Heart left ventricle (tissue), 13 donors: ENCODE data around the gene MECP2.

Experiments used
- CTCF ChIP-seq, 12 donors: fragments of 200-600 bp; sonication (generic) in 4 of 12; IDR thresholded peaks; one replicate each; pipeline versions ENCODE4 v1.5.0 to v1.8.0; 2018 to 2022; ENCODE audit warnings: antibody characterized with exemption in 12 of 12, mild to moderate bottlenecking in 5 of 12
- POLR2A ChIP-seq, 2 donors: fragments of 450-650 bp; IDR thresholded peaks; one replicate each; pipeline ENCODE4 v1.6.1; 2017; ENCODE audit warnings: antibody characterized with exemption in 2 of 2, mild to moderate bottlenecking in 2 of 2, moderate library complexity in 2 of 2
- donor health status: ischemic (EF 13 %, LVEDD 7.1; RV severe dilation, severe dysfunction).
- donor health status: DM: no; HTN: yes; CAD: no.
- donor health status: DM: no; HTN: no; CAD: no.
- donor health status: ischemic (EF 25% LVEDD 6.9; RV normal size, moderate dysfunction).
- donor health status: ischemic (EF 25% LVEDD 5.7; RV mildly dilated, moderate dysfunction).
- donor health status: ischemic (EF 35%, LVEDD 5.7; RV mildly dilated, moderate dysfunction).
- donor health status: nonischemic (EF 11% LVEDD 7.7; RV severe dilation, severe dysfunction).
- donor health status: DM: yes; HTN: yes; CAD: no.
- donor health status: PGD.
- donor health status: ischemic (EF 29% LVEDD 5.4; RV normal size, mild dysfunction).
- donor health status: nonischemic (EF 23%, LVEDD 6.1; RV moderate dilation, normal function).

GRCh38 chrX:154002215-154002719 lies 95.2 kb downstream of the MECP2 start:
- TF ChIP-seq CTCF (IDR thresholded peaks at IDR 0.05), result no peak
- no peak for TF ChIP-seq POLR2A (IDR thresholded peaks at IDR 0.05)
